Measurements from ENCODE around the gene ZBTB24. TPM values are rescaled to one million over a fixed set of nuclear protein-coding genes. Genes with fewer than 3 reads are reported as not detected.

Gene ZBTB24
- total and polyA plus RNA-seq, 2 of the 13 experiments (the other 11 are each of a cell fraction or from before 2014, with no cell fraction given), result 1.5 to 6.2 TPM

DNA sequence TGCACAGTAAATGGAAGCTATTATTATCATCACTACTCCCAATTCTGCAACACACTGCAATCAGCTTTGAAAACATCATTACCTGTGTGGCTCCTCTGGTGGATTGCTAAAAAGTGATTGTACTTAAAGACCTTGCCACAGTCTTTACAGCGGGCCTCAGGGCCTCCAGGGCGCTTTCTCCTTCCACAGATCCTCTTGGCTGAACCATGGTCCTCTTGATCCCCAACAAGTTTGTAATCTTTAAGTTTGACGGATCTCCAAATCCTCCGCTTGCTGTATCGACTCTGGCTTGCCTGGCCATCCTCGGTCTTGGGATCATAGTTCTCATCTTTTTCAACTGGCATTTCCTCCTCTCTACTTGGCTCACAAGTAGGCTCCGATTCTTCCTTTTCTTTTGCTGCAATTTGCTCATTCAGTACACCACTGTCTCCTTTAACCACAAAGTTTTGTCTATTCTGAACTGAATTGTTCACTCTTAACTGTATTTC, 2.0 kb downstream of the ZBTB24 start (continued):
- no peak for TF ChIP-seq ZBTB1 (CRISPR knock-in tag; IDR thresholded peaks at IDR 0.05; ENCODE audit: borderline replicate concordance)
- no peak for TF ChIP-seq ZNF224 (CRISPR knock-in tag; IDR thresholded peaks at IDR 0.05)

GRCh38 chr6:109478841-109479624, 4.0 kb downstream of the ZBTB24 start:
- peak; percentile 50 for DNase-seq (ENCODE audit: low spot score)
- in situ Hi-C loops (cut with HindIII; ENCODE audit: extremely low pct_ligation_motif_present, low pct_unique_long_range_greater_than_20kb), result no loop called here
- Histone ChIP-seq H3K36me3 (replicated peaks in 1 of 2; ENCODE audit: control insufficient read depth in 1 of 2, insufficient read depth in 2 of 2, low read length in 2 of 2) (peaks cover 4 to 20% of the 10 kb centered on the region in 2 experiments; a peak in 4 of 5 replicates), H2AFZ (ENCODE audit: low read length) (no peak overlapping the region), H3K9me3 (ENCODE audit: low read length) (no peaks in the 10 kb centered on the region), H3K9ac (ENCODE audit: insufficient read depth, low read depth, low read length) (no peak overlapping the region), H4K20me1 (ENCODE audit: insufficient read depth, low read length) (no peaks in the 10 kb centered on the region), H3K27ac (ENCODE audit: extremely low read length, insufficient read depth, low read length) (peak overlapping the region; percentile 36), H3K4me2 (ENCODE audit: low read depth, low read length) (peak overlapping the region; percentile 65), H3K27me3 (ENCODE audit: control insufficient read depth in 1 of 2, insufficient read depth in 2 of 2, low read length in 2 of 2) (no peaks in the 10 kb centered on the region), H3K4me3 (replicated peaks in 1 of 3; ENCODE audit: insufficient read depth in 1 of 3, low read depth in 2 of 3, low read length in 3 of 3) (peak overlapping the region in 2 of 3 experiments; percentile 11 to 25; a peak in 2 of 6 replicates), H3K4me1 (ENCODE audit: insufficient read depth, low read length) (peaks cover 68% of the 10 kb centered on the region), H3K79me2 (ENCODE audit: insufficient read depth, low read length) (peaks cover 22% of the 10 kb centered on the region)
- CTCF ChIA-PET (ENCODE audit: low intra/inter-chr PET ratio, low total read pairs), result no interaction called here
- peak; percentile 6; the same call in 1 of the 3 replicates for ATAC-seq
- BruUV-seq (replicated peaks), result no TSS peak
- 28% methylated on average over 5 of the region's 5 CpGs for WGBS (ENCODE audit: low lambda C conversion rate)
- FAIRE-seq, result peak; percentile 28
- intact Hi-C loops (cut with micrococcal nuclease; ENCODE audit: unreplicated experiment), result loop anchor here (2.0 kb wide), 1 partner anchor 38 kb away; the partner anchor contains the start of genes PPIL6 and SMPD2
- POLR2A ChIA-PET, result interaction anchor here (0.8 kb wide), 1 partner anchor 38 kb away, joined by 3 read pairs; the partner anchor contains the start of gene SMPD2
- TF ChIP-seq, protein P1, sequence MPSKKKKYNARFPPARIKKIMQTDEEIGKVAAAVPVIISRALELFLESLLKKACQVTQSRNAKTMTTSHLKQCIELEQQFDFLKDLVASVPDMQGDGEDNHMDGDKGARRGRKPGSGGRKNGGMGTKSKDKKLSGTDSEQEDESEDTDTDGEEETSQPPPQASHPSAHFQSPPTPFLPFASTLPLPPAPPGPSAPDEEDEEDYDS (CRISPR knock-in tag; IDR thresholded peaks at IDR 0.05), result no peak
- TF ChIP-seq ZNF205 (CRISPR knock-in tag; IDR thresholded peaks at IDR 0.05) (no peak), PBX3 (CRISPR knock-in tag; IDR thresholded peaks at IDR 0.05; ENCODE audit: borderline replicate concordance) (no peak), HNF4A (CRISPR knock-in tag; IDR thresholded peaks at IDR 0.05) (peak; percentile 40; the same call in 1 of the 2 replicates), CEBPB (IDR thresholded peaks at IDR 0.05; ENCODE audit: borderline replicate concordance, low read depth, low read length) (no peak), SOX5 (CRISPR knock-in tag; IDR thresholded peaks at IDR 0.05; ENCODE audit: borderline replicate concordance) (peak; percentile 12; the same call in 1 of the 2 replicates), ZBTB42 (CRISPR knock-in tag; IDR thresholded peaks at IDR 0.05) (no peak), NR2C2 (CRISPR knock-in tag; IDR thresholded peaks at IDR 0.05; ENCODE audit: borderline replicate concordance) (no peak)
- TF ChIP-seq, protein P2, sequence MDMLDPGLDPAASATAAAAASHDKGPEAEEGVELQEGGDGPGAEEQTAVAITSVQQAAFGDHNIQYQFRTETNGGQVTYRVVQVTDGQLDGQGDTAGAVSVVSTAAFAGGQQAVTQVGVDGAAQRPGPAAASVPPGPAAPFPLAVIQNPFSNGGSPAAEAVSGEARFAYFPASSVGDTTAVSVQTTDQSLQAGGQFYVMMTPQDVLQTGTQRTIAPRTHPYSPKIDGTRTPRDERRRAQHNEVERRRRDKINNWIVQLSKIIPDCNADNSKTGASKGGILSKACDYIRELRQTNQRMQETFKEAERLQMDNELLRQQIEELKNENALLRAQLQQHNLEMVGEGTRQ (IDR thresholded peaks at IDR 0.05; ENCODE audit: low read depth, low read length), result 0 out of 2 replicates have a peak, but pooled peaks have one; percentile 4
- TF ChIP-seq, protein P2 (CRISPR knock-in tag; IDR thresholded peaks at IDR 0.05; ENCODE audit: borderline replicate concordance), result no peak; the same call in 1 of the 2 replicates
- TF ChIP-seq, protein P3, sequence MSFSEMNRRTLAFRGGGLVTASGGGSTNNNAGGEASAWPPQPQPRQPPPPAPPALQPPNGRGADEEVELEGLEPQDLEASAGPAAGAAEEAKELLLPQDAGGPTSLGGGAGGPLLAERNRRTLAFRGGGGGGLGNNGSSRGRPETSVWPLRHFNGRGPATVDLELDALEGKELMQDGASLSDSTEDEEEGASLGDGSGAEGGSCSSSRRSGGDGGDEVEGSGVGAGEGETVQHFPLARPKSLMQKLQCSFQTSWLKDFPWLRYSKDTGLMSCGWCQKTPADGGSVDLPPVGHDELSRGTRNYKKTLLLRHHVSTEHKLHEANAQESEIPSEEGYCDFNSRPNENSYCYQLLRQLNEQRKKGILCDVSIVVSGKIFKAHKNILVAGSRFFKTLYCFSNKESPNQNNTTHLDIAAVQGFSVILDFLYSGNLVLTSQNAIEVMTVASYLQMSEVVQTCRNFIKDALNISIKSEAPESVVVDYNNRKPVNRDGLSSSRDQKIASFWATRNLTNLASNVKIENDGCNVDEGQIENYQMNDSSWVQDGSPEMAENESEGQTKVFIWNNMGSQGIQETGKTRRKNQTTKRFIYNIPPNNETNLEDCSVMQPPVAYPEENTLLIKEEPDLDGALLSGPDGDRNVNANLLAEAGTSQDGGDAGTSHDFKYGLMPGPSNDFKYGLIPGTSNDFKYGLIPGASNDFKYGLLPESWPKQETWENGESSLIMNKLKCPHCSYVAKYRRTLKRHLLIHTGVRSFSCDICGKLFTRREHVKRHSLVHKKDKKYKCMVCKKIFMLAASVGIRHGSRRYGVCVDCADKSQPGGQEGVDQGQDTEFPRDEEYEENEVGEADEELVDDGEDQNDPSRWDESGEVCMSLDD (CRISPR knock-in tag; IDR thresholded peaks at IDR 0.05; ENCODE audit: borderline replicate concordance), result no peak
